Smooth muscle cell (in vitro differentiated cells): ENCODE data around the gene MACF1. TPM values are rescaled to one million over a fixed set of nuclear protein-coding genes. Genes with fewer than 3 reads are reported as not detected.

Source experiments
- DNase-seq: peaks from one replicate; lab custom pipeline; 2025; ENCODE audit not compliant: unreplicated experiment; lab: John Stamatoyannopoulos, UW
- H2AFZ ChIP-seq: fragments of 200-600 bp; sonication (generic); 2 replicates; pipeline ENCODE4 v1.6.0; 2016; ENCODE audit warnings: antibody characterized with exemption, low read depth, mild to moderate bottlenecking
- H3F3A ChIP-seq: fragments of 200-600 bp; sonication (generic); 2 replicates; pipeline ENCODE4 v1.6.0; 2017; ENCODE audit warnings: antibody characterized with exemption, low read depth
- H3K27ac ChIP-seq: fragments of 200-600 bp; sonication (generic); 2 replicates; pipeline ENCODE4 v1.5.1; 2016; ENCODE audit warnings: low read depth, mild to moderate bottlenecking
- H3K27me3 ChIP-seq: fragments of 200-600 bp; sonication (generic); 2 replicates; pipeline ENCODE4 v1.6.1; 2016; ENCODE audit warnings: low read depth, mild to moderate bottlenecking
- H3K36me3 ChIP-seq: fragments of 200-600 bp; sonication (generic); 2 replicates; pipeline ENCODE4 v1.5.1; 2016; ENCODE audit warnings: low read depth
- H3K4me1 ChIP-seq: fragments of 200-600 bp; sonication (generic); 2 replicates; pipeline ENCODE4 v1.5.1; 2016; ENCODE audit warnings: low read depth
- H3K4me2 ChIP-seq: fragments of 200-600 bp; sonication (generic); 2 replicates; pipeline ENCODE4 v1.6.0; 2016; ENCODE audit warnings: mild to moderate bottlenecking
- H3K4me3 ChIP-seq: fragments of 200-600 bp; sonication (generic); 2 replicates; pipeline ENCODE4 v1.5.1; 2016; ENCODE audit warnings: mild to moderate bottlenecking
- H3K79me2 ChIP-seq: fragments of 200-600 bp; sonication (generic); 2 replicates; pipeline ENCODE4 v1.6.0; 2016; ENCODE audit warnings: low read depth, mild to moderate bottlenecking
- H3K9ac ChIP-seq: fragments of 200-600 bp; sonication (generic); 2 replicates; pipeline ENCODE4 v1.6.0; 2016; ENCODE audit warnings: low read depth
- H3K9me3 ChIP-seq: fragments of 200-600 bp; sonication (generic); replicated peaks from 2 replicates; pipeline ENCODE4 v1.5.1; 2016; ENCODE audit warnings: low read depth
- H4K20me1 ChIP-seq: fragments of 200-600 bp; sonication (generic); 2 replicates; pipeline ENCODE4 v1.6.0; 2016; ENCODE audit warnings: low read depth
- WGBS: methylation state at CpG from one replicate; pipeline ENCODE4 v1.1.7; 2016; ENCODE audit warnings: low lambda C conversion rate; 5-methylcytosine and 5-hydroxymethylcytosine counted together
- polyA plus RNA-seq: library from polyadenylated mRNA; unstranded; fragments of >200 nt; fragmentation: Nextera tagmentation; extraction: Ambion mirVana; gene quantifications from 2 replicates; pipeline ENCODE4 v1.2.1, GENCODE V29; 2016
- total RNA-seq: library from RNA; depleted of rRNA; stranded (reverse); fragments of >200 nt; gene quantifications from 2 replicates; pipeline ENCODE4 v1.2.3, GENCODE V29; 2014
- TF ChIP-seq, protein P1 (sequence below): fragments of 200-600 bp; sonication (generic); IDR thresholded peaks from 2 replicates; pipeline ENCODE4 v1.5.1; 2017; ENCODE audit warnings: borderline replicate concordance, mild to moderate bottlenecking, antibody characterized with exemption; ENCODE audit not compliant: insufficient read depth, poor library complexity, severe bottlenecking

The MACF1 gene
- total and polyA plus RNA-seq, 2 experiments from 2014 or later = 36.9 to 195 TPM

DNA sequence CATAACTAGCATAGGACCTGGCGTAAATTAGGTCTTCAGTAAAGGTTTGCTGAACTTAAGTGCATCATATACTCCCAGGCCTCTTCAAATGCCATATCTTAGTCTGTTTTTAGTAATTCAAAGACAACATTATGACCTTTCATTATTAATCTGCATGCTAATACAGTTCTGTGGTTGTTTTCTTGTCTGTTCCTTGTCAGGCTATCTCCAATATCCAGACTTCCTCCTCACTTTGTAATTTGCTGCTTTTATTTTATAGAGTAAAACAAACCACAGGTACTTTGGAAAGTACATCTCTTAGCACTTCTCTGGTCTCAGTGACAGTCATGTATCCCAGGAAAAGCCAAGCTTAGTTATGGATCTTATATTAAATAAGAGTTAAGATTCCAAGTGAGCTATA lies 221.9 kb downstream of the MACF1 start:
- Histone ChIP-seq H2AFZ (no peak overlapping the region), H3K4me2 (no peak overlapping the region), H3K79me2 (peaks cover 13% of the 10 kb centered on the region), H3K9ac (no peak overlapping the region), H3K9me3 (no peaks in the 10 kb centered on the region), H3K4me3 (no peak overlapping the region), H3K27me3 (no peaks in the 10 kb centered on the region), H3K36me3 (peaks cover 37% of the 10 kb centered on the region), H3F3A (peaks cover 16% of the 10 kb centered on the region), H4K20me1 (peaks cover 32% of the 10 kb centered on the region), H3K27ac (peak overlapping the region; percentile 16), H3K4me1 (no peaks in the 10 kb centered on the region)
- no peak for DNase-seq
- 97% methylated on average over 1 of the region's 1 CpG for WGBS
- TF ChIP-seq, protein P1, sequence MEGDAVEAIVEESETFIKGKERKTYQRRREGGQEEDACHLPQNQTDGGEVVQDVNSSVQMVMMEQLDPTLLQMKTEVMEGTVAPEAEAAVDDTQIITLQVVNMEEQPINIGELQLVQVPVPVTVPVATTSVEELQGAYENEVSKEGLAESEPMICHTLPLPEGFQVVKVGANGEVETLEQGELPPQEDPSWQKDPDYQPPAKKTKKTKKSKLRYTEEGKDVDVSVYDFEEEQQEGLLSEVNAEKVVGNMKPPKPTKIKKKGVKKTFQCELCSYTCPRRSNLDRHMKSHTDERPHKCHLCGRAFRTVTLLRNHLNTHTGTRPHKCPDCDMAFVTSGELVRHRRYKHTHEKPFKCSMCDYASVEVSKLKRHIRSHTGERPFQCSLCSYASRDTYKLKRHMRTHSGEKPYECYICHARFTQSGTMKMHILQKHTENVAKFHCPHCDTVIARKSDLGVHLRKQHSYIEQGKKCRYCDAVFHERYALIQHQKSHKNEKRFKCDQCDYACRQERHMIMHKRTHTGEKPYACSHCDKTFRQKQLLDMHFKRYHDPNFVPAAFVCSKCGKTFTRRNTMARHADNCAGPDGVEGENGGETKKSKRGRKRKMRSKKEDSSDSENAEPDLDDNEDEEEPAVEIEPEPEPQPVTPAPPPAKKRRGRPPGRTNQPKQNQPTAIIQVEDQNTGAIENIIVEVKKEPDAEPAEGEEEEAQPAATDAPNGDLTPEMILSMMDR = no peak

- Histone ChIP-seq H3K36me3 (peaks cover 37% of the 10 kb centered on the region), H3K27me3 (no peaks in the 10 kb centered on the region), H3K4me3 (no peak overlapping the region), H3K4me2 (no peak overlapping the region), H4K20me1 (peaks cover 23% of the 10 kb centered on the region), H3F3A (peaks cover 16% of the 10 kb centered on the region), H3K4me1 (no peaks in the 10 kb centered on the region), H3K9ac (no peak overlapping the region), H3K9me3 (no peaks in the 10 kb centered on the region), H2AFZ (no peak overlapping the region), H3K79me2 (peaks cover 8% of the 10 kb centered on the region), H3K27ac (no peak overlapping the region)
- TF ChIP-seq, protein P1 = no peak
- 100% methylated on average over 1 of the region's 1 CpG for WGBS
- DNase-seq = no peak
Observed at GRCh38 chr1:39427374-39427773, 222.9 kb downstream of the MACF1 start.

DNA sequence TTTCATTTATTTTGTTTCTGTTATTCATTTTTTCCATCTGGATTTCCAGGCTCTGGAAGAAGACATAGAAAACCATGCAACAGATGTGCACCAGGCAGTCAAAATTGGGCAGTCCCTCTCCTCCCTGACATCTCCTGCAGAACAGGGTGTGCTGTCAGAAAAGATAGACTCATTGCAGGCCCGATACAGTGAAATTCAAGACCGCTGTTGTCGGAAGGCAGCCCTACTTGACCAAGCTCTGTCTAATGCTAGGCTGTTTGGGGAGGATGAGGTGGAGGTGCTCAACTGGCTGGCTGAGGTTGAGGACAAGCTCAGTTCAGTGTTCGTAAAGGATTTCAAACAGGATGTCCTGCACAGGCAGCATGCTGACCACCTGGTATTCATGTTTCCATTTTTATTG lies 223.4 kb downstream of the MACF1 start:
- H3K36me3 ChIP-seq = peaks cover 33% of the 10 kb centered on the region
- 99% methylated on average over 4 of the region's 4 CpGs for WGBS
- no peak overlapping the region for H3K4me2 ChIP-seq
- no peaks in the 10 kb centered on the region for H3K4me1 ChIP-seq
- H3K27ac ChIP-seq = no peak overlapping the region
- peaks cover 20% of the 10 kb centered on the region for H4K20me1 ChIP-seq
- H3K4me3 ChIP-seq = no peak overlapping the region
- no peak overlapping the region for H3K9ac ChIP-seq
- peaks cover 16% of the 10 kb centered on the region for H3F3A ChIP-seq
- no peaks in the 10 kb centered on the region for H3K9me3 ChIP-seq
- H3K27me3 ChIP-seq = no peaks in the 10 kb centered on the region
- TF ChIP-seq, protein P1 = no peak
- H2AFZ ChIP-seq = no peak overlapping the region
- H3K79me2 ChIP-seq = peaks cover 4% of the 10 kb centered on the region
- no peak for DNase-seq

- Histone ChIP-seq H4K20me1 (no peaks in the 10 kb centered on the region), H3K79me2 (no peaks in the 10 kb centered on the region), H3K9me3 (no peaks in the 10 kb centered on the region), H3K9ac (no peak overlapping the region), H3K4me2 (peak overlapping the region; percentile 10), H3K36me3 (peaks cover 18% of the 10 kb centered on the region), H3F3A (peaks cover 13% of the 10 kb centered on the region), H2AFZ (no peak overlapping the region), H3K27ac (peak overlapping the region; percentile 67), H3K4me1 (no peaks in the 10 kb centered on the region), H3K4me3 (no peak overlapping the region), H3K27me3 (no peaks in the 10 kb centered on the region)
- WGBS = 66% methylated on average over 5 of the region's 5 CpGs
- no peak for DNase-seq
- TF ChIP-seq, protein P1 = no peak
Observed at GRCh38 chr1:39431927-39432326, 227.4 kb downstream of the MACF1 start.
